Suprapubic skin (tissue), 4 donors: ENCODE measurements around the gene ATP2C2.

ENCODE experiments used
- CTCF ChIP-seq, 2 donors: fragments of 200-600 bp in 1 of 2; fragments of 450-650 bp in 1 of 2; sonication (generic) in 1 of 2; IDR thresholded peaks; one replicate each; pipeline ENCODE4 v1.5.1; 2016 to 2019; ENCODE audit warnings: antibody characterized with exemption in 2 of 2, mild to moderate bottlenecking in 1 of 2, moderate library complexity in 1 of 2
- EP300 ChIP-seq: sonication (generic); formaldehyde crosslinking; IDR thresholded peaks from one replicate; pipeline ENCODE4 v1.6.1; 2017; ENCODE audit warnings: antibody characterized with exemption
- POLR2A ChIP-seq, 2 donors: fragments of 450-650 bp; IDR thresholded peaks; one replicate each; pipeline ENCODE4 v1.6.1; 2017; ENCODE audit warnings: antibody characterized with exemption in 2 of 2, mild to moderate bottlenecking in 2 of 2, moderate library complexity in 2 of 2
- POLR2AphosphoS5 ChIP-seq, 3 donors: sonication (generic); formaldehyde crosslinking; IDR thresholded peaks; one replicate each; pipeline ENCODE4 v1.6.1; 2017; ENCODE audit warnings: antibody characterized with exemption in 3 of 3

GRCh38 chr16:84347161-84347560 lies 21.2 kb upstream of the ATP2C2 start:
- no peak for TF ChIP-seq CTCF (IDR thresholded peaks at IDR 0.05)
- no peak for TF ChIP-seq POLR2A (IDR thresholded peaks at IDR 0.05)
- TF ChIP-seq POLR2AphosphoS5 (IDR thresholded peaks at IDR 0.05): no peak
- no peak for TF ChIP-seq EP300
